Muscle of back (tissue), 11 donors: ENCODE results near the gene MXRA5. TPM values are rescaled to one million over a fixed set of nuclear protein-coding genes. Genes with fewer than 3 reads are reported as not detected.
A peak's percentile ranks its signal among the peaks of the same experiment; 100 is the strongest.
"Not testable (repeated sequence)": the region's sequence is repeated elsewhere in the genome, so short reads cannot be mapped to it uniquely, and the experiment has no call there.

ENCODE experiments used
- DNase-seq, 3 donors: peaks; one replicate each; pipeline versions ENCODE4 v3.0.0 to v3.0.0-alpha.2; 2013
- polyA plus RNA-seq, 10 donors: library from polyadenylated mRNA; unstranded; fragments of 120-200 nt; gene quantifications; one replicate each; pipeline ENCODE4 v1.2.1, GENCODE V29; 2013; ENCODE audit not compliant: insufficient read length in 10 of 10

MXRA5 gene
- polyA plus RNA-seq, 10 donors = 63.0 to 203 (median 96.6) TPM

DNA sequence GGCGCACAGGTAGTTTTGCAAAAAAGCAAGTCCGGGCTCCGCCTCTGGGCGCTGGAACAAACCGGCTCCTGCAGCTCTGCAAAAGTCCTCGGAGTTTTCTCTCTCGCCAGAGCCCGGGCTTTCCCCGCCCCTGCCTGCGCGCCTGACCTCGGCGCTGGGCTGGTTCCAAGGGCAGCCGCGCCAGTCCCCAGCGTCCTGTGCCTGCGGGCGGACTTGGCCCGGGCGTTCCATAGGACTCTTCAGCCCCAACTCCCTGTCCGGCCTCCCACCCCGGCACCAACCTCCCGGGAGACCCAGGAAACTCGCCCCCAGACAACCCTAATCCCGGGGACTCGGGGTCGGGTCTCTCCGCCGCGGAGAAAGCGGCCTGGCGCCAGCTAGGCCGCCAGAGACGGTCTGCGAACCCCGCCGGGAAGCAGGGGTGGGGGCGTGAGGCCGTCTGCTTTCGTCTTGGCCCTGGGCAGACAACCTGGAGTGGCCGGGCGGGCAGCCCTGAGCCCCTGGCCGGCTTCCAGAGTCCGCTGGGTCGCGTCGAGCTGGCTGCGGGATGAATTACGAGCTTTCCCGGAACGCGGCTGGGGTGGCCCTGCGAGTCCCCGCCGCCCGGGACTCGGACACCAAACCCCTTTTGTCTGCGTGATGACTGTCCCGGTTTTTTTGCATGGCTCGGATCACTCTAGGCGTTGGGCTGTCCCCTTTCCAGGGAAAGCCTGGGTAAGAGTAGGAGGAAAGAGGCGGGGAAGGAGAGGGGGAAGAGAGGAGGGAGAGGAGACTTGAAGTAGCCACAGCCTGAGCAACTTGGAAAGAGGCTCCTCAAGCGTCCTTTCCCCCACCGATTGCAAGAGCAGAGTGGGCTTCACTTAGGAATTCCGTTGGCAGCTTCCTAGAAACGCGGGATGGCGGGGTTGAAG, 916 bp downstream of the MXRA5 start:
- DNase-seq = peak in 2 of 3 donors; percentile 77 to 88

DNA sequence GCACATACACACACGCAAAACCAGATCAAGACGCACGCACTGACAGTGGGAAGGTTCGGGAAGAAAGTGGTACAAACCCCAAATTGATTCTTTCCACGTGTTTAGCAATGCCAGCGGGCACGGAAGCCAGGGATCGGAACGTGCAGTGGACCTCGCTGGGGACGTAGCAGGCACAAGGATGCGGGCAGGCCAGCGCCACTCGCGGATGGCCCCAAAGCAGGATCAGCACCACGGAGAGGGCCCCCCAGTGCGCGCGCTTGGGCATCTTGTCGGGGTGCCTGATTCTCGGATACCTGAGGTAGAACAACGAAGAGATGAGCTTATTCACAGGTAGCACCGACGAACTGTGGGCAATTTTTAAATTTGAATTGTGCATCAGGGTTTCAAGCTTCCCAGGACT, 2.9 kb downstream of the MXRA5 start:
- DNase-seq = peak in 1 of 3 donors; percentile 57

DNA sequence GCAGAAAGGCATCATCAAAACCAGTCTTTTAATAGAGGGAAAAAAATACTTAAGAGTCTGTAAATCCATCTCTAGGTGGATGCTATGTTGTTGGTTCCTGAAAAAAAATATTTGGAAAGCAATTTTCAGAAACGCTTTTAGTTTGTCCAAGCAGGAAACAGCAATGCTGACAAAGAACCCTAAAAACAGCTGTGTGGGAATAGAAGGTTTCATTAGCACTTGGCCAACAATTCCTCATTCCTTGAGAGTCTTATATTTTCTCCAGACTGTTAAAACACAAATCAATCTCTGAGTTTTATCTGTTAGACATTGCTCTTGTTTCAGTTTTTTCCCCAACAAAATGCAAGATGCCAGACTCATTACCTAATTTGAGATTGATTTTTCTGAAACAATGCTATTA, 6.4 kb downstream of the MXRA5 start:
- peak in 2 of 3 donors; percentile 47 to 59 for DNase-seq

DNA sequence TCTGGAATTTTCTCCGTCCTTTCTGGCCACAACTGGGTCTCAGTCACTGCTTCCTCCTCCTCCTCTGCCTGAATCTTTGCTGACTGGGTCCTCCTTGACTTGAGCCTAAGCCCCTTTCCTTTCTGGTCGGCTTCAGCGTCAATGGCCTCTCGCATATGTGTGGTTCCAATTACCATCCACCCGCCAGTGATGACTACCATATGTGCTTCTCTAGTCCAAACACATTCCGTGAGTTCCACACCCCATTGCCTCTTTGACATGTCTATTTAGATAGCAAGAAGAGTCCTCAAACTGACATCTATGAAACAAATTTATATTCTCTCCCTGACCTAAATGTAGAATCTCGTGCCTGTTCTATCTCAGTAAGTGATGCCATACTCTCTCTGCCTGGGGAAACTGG, 19.8 kb downstream of the MXRA5 start:
- DNase-seq = peak; percentile 42 to 62 (median 49)

DNA sequence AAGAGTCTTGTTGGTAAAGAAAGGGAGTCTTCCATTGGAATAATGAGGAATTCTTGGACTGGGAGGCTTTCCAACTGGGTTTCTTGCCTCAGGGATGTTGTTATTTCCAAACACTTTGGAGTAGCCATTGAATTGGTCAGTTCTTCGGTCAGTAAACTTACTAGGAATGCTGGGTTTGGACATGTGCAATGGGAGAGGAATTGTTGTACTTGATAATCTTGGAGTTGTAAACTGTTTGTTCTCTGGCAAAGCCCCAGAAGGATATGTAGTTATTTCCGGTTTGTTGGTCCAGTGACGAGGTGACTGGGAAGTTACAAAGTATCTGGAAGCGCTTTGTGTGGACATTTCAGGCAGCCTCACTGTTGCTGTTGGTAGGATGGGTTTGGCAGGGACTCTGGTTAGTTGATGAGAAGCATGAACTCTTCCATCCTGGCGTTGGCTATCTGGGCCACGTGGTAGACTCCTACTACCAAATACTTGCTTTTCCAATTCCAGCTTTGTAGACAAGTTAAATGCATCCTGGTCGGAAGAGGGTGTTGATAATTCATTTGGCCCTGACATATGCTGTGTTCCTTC, 25.9 kb downstream of the MXRA5 start:
- DNase-seq = no peak

DNA sequence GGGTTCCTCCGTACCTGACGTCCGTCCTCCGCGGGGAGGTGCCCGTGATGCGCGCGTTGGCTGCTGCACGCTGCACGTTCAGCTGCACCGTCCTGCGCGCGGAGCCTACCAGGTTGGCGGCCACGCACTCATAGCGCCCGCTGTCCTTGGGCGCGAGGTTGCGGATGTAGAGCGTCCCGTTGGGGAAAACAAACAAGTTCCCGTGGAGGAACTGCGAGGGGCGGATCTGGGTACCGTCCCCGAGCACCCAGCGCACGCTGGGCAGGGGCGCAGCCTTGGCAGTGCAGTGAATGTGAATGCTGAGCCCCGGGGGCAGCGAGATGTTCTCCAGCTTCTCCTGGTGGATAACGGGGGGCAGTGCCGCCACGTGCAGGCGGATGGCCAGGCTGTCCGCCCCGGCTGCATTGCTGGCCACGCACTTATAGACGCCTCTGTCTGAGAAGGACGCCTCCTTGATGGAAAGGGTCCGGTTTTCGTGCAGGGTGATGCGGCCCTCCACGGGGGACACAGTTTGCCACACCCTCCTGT, 29.2 kb downstream of the MXRA5 start:
- DNase-seq = no peak

DNA sequence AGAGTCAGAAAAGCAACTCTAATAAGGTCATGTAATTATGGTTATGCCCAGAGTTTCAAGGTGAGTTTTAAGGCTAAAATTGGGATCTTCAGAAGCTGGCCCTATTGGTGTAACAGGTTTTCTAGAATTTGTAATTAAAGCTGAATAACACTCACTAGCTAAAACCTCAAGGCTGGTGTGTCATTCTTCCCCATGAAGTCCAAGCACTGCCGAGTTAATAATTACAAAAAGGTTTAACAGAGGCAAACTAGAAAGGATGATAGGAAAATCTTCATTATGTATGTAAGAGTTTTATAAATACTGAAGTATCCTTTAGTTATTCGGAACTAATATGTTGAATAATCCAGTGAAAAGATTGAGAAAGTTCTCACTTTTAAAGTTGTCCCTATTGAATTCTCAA, 34.3 kb downstream of the MXRA5 start:
- DNase-seq = no peak

DNA sequence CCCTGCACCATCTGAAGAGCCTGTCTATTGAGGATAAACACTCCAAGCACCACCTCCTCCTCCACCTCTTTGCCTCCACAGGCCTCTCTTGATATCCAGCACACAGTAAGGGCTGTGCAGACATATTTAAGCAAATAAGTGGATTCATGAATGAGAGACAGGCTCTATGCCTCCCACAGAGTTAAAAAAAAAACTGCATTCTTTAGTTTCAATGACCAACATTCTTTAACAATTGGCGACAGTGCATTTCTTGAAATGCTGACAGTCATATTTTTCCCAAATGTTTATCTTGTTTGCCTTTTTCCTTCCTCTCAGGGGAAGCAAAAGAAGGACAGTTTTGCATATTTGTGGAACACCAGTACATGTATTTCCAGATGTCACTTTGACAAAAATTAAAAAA, 38.6 kb downstream of the MXRA5 start:
- no peak for DNase-seq

DNA sequence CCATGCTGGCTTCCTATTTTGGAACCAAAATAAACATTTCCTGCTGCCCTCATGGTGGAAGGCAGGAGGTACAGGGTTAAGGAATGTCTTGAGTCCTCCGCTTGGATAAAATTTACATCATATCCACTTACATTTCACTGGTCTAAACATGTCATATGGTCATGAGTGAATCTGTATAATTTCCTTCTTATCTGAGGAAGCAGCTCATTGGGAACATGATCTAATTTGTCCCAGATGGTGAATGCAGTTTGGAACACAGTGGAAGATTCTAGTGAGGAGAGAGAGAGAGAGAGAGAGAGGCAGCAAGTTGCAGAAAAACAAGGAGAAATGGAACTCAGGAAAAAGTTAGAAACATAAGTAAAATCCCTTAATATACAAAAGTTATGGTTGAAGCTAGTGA, 46.8 kb downstream of the MXRA5 start:
- DNase-seq = no peak

DNA sequence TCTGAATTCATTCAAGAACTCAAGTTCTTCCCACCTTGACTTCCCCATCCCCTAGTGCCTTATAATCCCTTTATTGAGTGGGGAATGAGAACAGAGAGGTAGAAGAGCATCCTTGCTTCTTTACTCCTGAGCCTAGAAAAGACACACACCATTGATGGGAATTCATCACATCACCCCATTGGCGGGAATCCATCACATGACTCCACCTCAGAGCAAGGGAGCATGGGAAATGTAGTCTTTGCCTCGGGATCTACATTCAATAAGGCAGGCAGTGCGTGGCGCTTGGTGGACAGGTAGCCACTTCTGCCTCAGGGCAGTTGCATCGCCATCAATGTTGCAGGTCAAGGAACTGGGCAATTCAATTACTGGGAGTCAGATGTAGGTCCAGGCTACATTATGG, 50.7 kb downstream of the MXRA5 start:
- no peak for DNase-seq

DNA sequence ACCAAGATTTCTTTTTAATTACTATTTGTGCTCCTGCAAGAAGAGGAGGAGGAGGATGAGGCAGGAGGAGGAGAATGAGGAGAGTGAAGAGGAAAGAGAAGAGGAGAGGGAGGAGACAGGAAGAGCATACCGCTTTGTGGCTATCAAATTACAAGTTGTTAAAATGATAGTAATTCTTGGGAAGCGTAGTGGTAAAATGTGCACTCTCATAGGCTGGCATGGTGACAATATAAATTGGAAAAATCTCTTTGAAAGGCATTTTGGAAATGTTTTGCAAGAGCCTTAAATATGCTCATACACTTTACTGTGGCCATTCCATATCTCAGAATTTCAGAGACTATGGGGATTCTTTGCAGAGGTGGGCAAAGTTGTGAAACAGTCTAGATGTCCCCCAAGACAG, 53.2 kb downstream of the MXRA5 start:
- DNase-seq = no peak

DNA sequence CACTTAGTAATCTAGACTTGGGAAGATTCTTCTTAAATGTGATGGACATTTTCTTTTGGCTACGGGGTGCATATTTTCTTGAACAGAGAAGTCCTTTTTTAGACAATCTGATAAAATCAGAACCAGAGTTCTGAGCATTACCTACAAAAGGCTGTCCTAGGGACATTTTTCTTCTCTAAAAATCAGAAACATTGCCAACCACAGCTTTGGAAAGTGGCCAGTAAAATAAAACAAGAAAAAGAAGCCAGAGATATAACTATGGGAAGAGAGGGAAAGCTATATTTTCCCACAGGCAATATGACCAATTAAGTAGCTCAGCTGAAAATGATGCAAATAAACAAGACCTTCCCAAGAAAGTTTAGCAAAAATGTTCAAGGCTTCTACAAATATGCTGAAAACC, 55.9 kb downstream of the MXRA5 start:
- no peak for DNase-seq

DNA sequence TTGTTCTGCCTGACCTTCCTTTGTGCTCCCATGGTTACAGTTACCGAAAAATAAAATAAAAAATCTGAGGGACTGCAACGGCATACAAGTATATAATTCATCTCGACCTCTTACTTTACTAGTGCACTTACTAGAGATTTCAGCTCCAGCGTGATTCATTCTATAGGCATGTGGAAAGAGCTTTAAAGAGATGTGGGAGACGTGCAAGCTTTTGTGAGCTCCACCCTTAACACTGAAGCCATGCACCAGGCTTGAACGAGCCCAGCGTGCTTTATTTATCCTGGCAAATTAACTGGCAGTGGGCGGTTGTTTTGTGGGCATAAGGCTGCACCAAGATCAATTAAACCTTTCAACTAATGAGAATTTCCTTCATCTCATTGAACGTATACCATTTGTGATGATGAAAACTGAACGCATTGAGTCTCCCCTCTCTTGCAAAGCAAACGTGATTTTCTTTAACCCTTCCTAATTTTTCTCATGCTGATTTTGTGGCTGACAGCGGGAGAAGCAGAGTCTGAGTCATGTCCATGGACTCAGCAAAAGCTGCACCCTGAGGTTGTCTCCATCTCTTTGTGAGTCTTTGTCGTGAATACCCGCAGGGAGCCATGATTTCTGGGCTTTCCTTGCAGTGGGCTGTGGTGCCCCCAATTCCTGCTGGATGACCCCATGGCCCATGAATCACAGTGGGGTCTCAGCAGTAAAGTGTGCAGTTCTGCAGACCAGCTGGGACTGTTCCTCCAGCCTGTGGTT, 60.1 kb downstream of the MXRA5 start:
- peak in 2 of 3 donors; percentile 43 to 72 for DNase-seq

DNA sequence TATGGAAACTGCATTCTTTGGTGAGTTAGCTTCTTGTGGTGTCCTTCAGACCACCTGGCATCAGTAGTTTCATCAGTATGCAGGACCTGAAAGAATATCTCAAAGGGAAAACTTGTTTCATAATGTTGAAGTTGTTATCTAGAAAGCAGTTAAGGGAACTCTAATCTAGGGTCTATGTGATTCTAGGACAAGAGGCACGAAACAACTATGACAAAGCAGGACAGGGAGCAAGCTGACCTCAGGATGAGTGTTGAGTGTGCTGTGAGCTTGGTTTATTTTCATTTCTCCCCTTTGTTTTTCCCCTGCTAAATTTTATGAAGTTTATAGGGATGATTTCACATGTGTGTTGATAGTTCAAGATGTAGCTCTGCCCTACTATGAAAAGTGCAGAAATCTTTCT, 65.7 kb downstream of the MXRA5 start:
- no peak for DNase-seq

DNA sequence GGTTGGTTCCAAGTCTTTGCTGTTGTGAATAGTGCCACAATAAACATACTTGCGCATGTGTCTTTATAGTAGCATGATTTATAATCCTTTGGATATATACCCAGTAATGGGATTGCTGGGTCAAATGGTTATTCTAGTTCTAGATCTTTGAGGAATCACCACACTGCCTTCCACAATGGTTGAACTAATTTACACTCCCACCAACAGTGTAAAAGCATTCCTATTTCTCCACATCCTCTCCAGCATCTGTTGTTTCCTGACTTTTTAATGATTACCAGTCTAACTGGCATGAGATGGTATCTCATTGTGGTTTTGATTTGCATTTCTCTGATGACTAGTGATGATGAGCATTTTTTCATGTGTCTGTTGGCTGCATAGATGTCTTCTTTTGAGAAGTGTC, 72.8 kb downstream of the MXRA5 start:
- DNase-seq = not testable (repeated sequence)

DNA sequence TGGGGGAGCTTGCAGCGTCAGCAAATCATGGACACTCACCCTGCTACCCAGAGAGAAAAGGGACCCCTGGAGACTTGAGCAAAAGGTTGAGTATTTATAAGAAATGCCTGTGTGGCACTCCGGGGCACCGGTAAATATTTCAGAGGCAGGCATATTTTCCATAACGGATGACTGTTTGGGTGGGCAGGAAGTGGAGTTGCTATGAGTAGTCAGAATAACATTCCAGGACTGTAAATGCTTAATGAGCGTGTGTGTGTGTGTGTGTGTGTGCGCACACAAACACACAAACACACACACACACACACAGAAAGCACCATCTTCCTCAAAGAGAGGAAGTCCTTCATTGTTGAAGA, 74.6 kb downstream of the MXRA5 start:
- DNase-seq = peak in 2 of 3 donors; percentile 41 to 77

DNA sequence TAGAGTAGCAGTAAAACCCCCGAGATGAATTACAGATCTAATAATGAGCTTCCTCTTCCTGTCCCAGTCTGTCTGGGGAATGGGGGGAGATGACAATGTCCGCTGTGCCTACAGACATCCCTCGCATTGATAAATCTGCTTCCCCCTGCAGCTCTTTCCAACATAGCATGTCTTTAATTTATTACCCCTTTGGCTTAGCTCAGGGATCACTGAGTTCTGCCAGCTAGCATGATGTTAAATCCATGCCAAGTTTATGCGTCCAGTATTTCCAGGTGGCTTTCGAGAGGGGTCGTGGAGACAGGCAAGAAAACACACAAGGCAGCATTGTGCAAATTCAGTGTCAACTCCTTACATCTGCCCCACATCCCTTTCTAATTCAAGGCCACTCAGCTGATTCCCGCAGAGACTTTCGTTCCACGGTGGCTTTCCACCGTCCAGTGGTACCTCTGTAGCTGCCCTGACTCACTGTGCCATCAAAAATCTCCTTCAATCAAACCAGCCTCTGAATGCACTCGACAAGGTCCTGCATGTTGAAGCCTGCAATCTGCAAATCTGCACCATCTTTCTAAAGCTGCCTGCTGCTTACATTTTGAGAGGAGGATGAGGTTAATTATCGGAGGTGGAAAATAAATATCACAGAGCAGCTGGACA, 75.1 kb downstream of the MXRA5 start:
- DNase-seq = peak in 1 of 3 donors; percentile 53

DNA sequence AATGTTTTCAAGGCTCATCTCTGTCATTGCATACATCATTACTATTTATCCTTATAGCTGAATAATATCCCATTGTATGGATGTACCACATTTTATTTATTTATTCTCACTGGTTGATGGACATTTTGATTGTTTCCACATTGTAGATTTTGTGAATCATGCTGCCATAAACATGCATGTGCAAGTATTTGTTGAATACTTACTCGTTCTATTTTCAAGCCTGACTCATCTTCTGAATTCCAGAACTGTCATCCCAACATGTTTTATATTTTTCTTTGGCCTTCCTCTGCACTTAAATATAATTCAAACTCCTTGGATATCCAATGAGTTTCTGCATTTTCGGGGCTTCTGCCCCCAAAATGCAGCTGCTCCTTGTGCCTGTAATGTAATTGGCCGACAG, 77.6 kb downstream of the MXRA5 start:
- peak in 2 of 3 donors; percentile 40 to 62 for DNase-seq

DNA sequence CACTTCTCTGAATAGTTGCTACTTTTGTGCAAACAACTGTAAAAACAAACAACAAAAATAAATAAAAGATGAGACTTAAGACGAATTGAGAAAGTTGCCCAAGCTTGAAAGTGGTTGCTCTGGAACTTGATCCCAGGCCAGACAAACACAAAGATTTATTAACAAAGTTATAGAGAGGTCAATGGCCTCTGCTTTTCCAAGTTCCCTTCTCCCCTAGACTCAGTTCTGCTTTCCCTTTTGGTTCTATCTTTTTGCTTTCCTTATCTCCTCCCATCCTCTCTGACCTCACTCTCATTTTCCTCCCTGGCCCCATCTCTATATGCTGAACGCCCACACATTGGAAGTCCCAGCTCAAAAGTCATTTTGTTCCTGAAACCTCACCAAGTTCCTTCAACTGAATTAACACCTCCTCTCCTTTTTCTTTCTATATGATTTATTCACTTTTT, 82.7 kb downstream of the MXRA5 start:
- DNase-seq = no peak

DNA sequence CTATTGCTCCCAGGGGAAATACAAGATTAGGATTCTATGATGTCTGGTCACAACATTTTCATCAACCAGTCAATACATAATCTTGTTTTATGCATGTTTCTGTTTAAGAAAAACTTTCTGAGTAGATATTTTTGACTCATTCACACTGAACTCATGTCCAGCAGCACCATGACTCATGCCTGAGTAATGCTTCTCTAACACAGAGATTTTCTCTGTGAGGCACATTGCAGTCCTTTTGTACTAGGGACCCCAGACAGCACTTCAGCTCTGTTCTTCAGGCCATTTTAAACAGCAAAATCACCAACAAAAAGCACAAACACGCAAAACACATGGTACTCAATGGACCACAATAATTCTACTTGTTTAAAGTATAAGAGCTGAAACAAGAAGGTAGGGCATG, 83.6 kb downstream of the MXRA5 start:
- peak in 1 of 3 donors; percentile 71 for DNase-seq
